GM12872 (cell line): ENCODE results near the gene KLHL29.

Experiments
- CTCF ChIP-seq: IDR thresholded peaks from 3 replicates; pipeline ENCODE4 v1.5.1; 2011; ENCODE audit warnings: low read depth, mild to moderate bottlenecking, low read length, moderate library complexity; ENCODE audit not compliant: insufficient read depth

Gene KLHL29

GRCh38 chr2:23557455-23557854 is 172.5 kb downstream of the KLHL29 start:
- no peak for TF ChIP-seq CTCF

- TF ChIP-seq CTCF, result no peak
These were observed 174.7 kb downstream of the KLHL29 start for GRCh38 chr2:23559561-23560239.

DNA sequence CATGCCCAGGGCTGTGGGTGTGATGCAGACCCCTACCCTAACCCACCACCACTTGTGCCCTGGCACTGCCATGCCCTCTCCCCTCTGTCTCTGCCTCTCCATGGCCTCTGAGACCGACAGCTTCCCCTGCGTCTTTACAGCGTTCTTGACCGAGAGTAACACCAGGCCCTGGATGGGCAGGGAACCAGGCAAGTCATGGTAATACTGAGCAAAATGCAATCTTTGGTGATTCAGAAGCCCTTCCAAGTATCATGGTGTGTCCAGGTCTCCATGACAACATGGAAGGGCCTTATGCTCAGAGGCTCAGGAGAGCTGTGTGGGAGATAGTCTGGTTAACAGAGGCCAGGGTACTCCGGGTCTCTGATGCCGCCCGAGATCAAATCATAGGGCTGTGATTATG is 176.1 kb downstream of the KLHL29 start:
- TF ChIP-seq CTCF, result no peak

- TF ChIP-seq CTCF, result no peak
These were observed 176.6 kb downstream of the KLHL29 start for GRCh38 chr2:23561544-23561943.

DNA sequence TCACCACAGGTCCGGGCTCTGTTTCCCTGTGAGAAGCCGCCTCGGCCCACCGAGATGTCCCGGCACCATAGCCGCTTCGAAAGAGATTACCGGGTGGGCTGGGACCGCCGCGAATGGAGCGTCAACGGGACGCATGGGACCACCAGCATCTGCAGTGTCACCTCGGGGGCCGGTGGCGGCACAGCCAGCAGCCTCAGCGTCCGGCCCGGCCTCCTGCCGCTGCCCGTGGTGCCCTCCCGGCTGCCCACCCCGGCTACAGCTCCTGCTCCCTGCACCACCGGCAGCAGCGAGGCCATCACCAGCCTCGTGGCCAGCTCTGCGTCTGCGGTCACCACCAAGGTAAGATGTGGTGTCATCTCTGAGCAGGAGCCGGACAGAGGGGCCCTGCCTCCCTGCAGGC is 177.2 kb downstream of the KLHL29 start:
- no peak for TF ChIP-seq CTCF

DNA sequence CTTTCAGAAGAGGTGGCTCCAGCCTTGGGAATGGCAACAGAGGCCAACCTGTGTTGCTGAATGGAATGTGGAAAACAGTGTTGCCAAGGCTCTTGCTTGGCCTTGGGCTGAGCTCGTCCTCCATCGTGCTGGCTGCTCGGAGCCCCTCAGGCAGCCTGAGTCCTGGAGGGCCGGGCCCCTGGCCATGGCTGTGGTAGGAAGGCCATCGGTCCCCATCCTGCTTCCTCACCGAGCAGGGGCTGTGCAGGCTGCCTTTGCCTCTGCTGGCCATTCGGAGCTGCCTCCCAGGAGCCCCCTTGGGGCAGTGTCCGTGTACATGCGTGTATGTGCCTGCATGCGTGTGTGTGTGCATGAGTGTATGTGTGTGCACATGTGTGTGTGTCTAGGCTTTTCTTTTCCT is 178.2 kb downstream of the KLHL29 start:
- no peak for TF ChIP-seq CTCF

DNA sequence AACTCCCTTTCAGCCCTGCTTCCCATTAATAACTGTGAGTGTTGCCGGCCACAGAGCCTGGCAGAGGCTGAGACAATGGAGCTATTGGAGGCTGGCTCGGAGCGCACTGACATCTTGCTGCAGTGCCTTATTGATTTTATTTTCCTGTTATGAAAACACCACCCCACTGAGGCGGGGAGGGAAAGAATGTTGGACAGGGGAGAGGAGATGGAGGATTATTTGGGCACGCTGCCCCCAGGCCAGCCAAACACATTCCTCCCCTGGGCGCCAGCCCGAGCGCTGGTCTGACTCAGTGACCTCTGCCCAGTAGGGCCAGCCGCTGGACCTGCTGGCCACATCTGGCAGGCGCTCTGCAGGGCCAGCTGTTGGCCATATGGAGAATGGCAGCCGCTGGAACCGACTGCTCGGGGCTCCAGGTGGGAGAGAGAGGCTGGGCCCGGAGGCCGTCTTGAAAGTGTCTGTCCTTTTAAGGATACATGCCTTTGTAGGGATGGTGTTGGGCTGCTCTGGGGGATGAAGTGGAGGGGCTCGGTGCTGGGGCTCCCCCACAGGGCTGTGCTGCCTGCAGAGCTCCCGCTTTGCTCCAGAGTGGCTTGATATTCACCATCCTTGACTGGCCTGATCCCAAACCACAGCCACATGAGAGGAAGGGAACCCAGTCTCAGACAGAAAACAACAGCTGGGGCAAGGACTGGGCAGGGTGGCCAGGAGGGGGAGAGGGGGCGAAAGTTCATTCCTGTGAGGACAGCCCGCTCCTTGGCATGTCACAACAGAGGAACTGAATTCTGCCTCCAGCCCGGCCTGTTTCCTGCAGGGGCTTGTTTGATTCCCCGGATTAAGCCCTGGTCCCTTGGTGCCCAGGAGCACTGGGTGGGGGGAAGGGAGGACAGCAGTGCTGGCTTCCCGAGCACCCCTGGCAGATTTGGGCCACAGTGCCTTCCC is 179.0 kb downstream of the KLHL29 start:
- TF ChIP-seq CTCF, result no peak
